A673 (cell line): ENCODE results near the gene TSPAN11.

Experiments
- CTCF ChIP-seq: fragments of 300-800, 200-600 bp; sonication (generic); conservative IDR thresholded peaks from 2 replicates; pipeline ENCODE4 v1.5.1; 2017; ENCODE audit warnings: low read depth, mild to moderate bottlenecking, antibody characterized with exemption, low read length, moderate library complexity, mixed read lengths
- EZH2 ChIP-seq: fragments of 200-600 bp; sonication (generic); IDR thresholded peaks from 2 replicates; pipeline ENCODE4 v1.6.1; 2017; ENCODE audit warnings: borderline replicate concordance, low read depth, mild to moderate bottlenecking, mixed read lengths, antibody characterized with exemption, low read length; ENCODE audit not compliant: poor library complexity, severe bottlenecking

- TF ChIP-seq EZH2: no peak
- no peak for TF ChIP-seq CTCF
These were observed 47.3 kb downstream of the TSPAN11 start for GRCh38 chr12:30973830-30974229.
